ENCODE data around the gene ATP9A. TPM values are rescaled to one million over a fixed set of nuclear protein-coding genes. Genes with fewer than 3 reads are reported as not detected.

The ATP9A gene
- total and polyA plus RNA-seq, 2 donors (not counting 3 experiments of a cell fraction or from before 2014, with no cell fraction given), result 20.9 to 41.5 TPM

GRCh38 chr20:51720854-51721253, 47.3 kb downstream of the ATP9A start:
- Histone ChIP-seq H3K4me3 (replicated peaks in 1 of 3; ENCODE audit: insufficient read depth in 1 of 3, low read depth in 1 of 3, low read length in 3 of 3) (no peak overlapping the region), H3K27ac (ENCODE audit: insufficient read depth, low read depth, low read length) (no peak overlapping the region), H3K9me1 (replicated peaks; ENCODE audit: control insufficient read depth, extremely low read depth, insufficient read depth, low read length) (no peaks in the 10 kb centered on the region), H3K9me3 (replicated peaks; ENCODE audit: control insufficient read depth, insufficient read depth, low read length) (no peaks in the 10 kb centered on the region), H3K9ac (replicated peaks; ENCODE audit: extremely low read depth, insufficient read depth, low read length) (no peak overlapping the region), H3K4me2 (ENCODE audit: insufficient read depth, low read length) (no peak overlapping the region), H3K4me1 (ENCODE audit: control insufficient read depth, extremely low read depth, insufficient read depth, low read length) (no peaks in the 10 kb centered on the region), H2AFZ (ENCODE audit: low read depth, low read length) (no peak overlapping the region), H3K79me2 (ENCODE audit: control insufficient read depth, insufficient read depth, low read length) (no peaks in the 10 kb centered on the region), H3K27me3 (ENCODE audit: control insufficient read depth in 2 of 2, insufficient read depth in 2 of 2, low read length in 2 of 2) (no peaks in the 10 kb centered on the region), H4K20me1 (replicated peaks; ENCODE audit: control insufficient read depth, extremely low read depth, insufficient read depth, low read length) (no peaks in the 10 kb centered on the region), H3K36me3 (ENCODE audit: control insufficient read depth in 2 of 2, extremely low read depth in 1 of 2, insufficient read depth in 2 of 2, low read length in 2 of 2) (peaks cover 0 to 6% of the 10 kb centered on the region in 2 experiments)
- TF ChIP-seq POLR2AphosphoS5 (IDR thresholded peaks at IDR 0.05; ENCODE audit: insufficient read depth, low read depth, low read length) (no peak), MAX (IDR thresholded peaks at IDR 0.05; ENCODE audit: insufficient read depth, insufficient read length) (no peak), JUN (IDR thresholded peaks at IDR 0.05; ENCODE audit: borderline replicate concordance, insufficient read depth, insufficient read length, low read depth) (no peak), MYC (IDR thresholded peaks at IDR 0.05; ENCODE audit: low read depth, low read length) (no peak), GATA2 (IDR thresholded peaks at IDR 0.05; ENCODE audit: insufficient read depth, insufficient read length, low read depth, low read length) (no peak), FOS (IDR thresholded peaks at IDR 0.05; ENCODE audit: borderline replicate concordance, insufficient read depth, low read length) (no peak), EZH2 (IDR thresholded peaks at IDR 0.05; ENCODE audit: borderline replicate concordance, low read depth, low read length, severe bottlenecking) (no peak), CTCF (IDR thresholded peaks at IDR 0.05; ENCODE audit: extremely low read depth in 1 of 2, insufficient read depth in 1 of 2, low read depth in 1 of 2, low read length in 2 of 2) (no peak)
- ChIA-PET CTCF (no interaction called here), POLR2A (no interaction called here)
- dilution Hi-C loops (cut with MboI; ENCODE audit: extremely low pct_ligation_motif_present, low sequenced_read_pairs) (no loop called here), intact Hi-C loops (cut with micrococcal nuclease) (no loop called here)
- BruUV-seq (replicated peaks), result no TSS peak
- no peak for FAIRE-seq
- no peak for DNase-seq (ENCODE audit: low read depth, low spot score)
